GM19372 (cell line): Measurements from ENCODE around the gene CAMK1D.
"Not testable (repeated sequence)": the region's sequence is repeated elsewhere in the genome, so short reads cannot be mapped to it uniquely, and the experiment has no call there.

Source experiments
- ATAC-seq: cut with Tn5 transposase; IDR thresholded peaks from one replicate; pipeline ENCODE4 v1.9.1; 2021; ENCODE audit warnings: mild to moderate bottlenecking, low read depth, moderate library complexity; ENCODE audit not compliant: unreplicated experiment

The CAMK1D gene

DNA sequence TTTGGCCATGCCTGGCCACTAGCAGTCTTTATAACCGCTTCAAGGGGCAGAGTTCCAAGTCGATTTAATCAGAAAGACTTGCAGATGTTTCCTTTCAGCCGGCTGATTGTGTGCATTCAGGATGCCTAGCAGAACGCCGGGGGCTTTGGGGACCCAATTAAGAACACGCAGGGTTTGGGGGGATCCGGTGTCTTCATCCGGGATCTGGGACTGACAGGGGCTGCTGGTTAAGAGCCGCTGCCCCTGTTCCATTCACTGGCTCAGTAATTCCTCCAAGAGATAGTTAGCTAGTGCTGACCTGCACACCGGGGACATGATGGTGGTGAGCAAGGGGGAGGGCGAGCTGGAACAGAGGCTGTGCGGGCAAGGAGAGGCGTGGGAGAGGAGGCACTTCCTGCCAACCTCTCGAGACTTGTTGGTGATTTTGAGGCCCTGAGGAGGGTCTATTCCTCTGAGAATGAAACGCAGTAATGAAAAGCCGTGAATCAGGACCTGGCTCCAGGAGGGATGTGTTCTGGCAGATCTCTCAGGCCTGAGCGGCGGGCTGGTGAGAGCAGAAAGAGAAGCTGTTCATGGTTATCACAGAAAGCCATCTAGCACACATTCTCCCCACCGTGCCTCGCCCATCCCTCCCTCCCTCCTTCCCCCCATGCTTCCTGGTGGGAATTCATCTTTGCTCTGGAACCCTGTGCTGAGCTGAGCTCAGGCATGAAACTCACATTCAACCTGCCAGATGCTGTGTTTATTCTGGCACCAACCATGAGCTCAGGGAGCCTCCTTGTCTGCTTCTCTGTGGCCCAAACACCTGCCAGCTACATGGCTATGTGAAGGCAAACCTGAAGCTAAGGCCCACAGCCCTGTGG lies 500.2 kb downstream of the CAMK1D start:
- ATAC-seq = no peak

DNA sequence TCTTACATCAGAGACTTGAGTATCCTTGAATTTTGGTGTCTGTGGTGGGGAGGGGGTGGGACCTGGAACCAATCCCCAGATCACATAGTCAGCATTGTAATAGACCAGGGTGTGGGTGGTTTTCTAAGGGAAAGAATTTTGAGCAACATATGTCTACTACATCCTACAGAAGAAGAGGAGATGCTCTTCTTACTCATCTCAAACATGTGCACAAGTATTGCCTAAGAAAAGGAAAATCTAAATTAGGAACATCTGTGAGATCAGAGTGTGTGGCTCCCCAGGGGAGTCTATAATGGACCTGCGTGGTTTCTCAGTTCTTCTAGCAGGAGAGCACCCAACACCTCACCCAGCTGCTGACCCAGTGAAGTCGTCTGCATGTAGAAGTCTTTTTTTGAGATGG lies 503.3 kb downstream of the CAMK1D start:
- no peak for ATAC-seq

DNA sequence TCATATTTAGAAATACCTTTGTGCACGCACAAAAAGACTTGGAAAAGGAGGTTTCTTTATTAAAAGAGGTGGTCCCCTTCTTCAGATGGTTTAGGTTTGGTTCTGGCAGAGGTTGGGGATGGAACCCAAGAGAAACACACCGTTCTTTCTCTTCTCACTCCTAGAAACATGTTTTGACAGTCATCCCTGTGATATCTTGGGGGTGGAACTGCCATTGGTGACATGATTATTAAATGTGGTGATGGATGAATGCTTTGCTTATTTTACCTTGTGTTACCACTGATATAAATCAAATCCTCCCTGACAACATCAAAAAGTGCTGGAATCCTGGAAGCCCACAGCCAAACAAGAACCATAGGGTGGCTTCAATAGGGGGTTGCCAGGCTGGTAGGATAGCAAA lies 505.6 kb downstream of the CAMK1D start:
- no peak for ATAC-seq

DNA sequence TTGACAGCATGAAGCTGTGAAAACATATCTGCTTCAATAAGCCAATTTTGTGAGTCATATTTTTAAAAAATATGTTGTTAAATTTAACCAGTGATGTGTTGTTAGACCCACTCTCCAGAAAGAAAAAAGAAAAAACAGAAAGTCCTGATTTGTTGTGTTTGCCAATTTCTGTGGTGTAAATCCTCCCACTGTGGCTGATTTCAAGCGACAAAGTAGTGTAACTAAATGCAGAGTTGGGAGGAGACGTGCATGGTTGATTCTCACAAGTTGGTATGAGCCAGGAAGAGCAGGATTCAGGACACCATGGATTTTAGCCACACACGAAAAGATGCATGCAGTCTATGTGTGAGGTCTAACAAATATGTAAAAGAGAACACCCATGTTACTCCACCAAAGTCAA lies 513.1 kb downstream of the CAMK1D start:
- ATAC-seq = no peak

DNA sequence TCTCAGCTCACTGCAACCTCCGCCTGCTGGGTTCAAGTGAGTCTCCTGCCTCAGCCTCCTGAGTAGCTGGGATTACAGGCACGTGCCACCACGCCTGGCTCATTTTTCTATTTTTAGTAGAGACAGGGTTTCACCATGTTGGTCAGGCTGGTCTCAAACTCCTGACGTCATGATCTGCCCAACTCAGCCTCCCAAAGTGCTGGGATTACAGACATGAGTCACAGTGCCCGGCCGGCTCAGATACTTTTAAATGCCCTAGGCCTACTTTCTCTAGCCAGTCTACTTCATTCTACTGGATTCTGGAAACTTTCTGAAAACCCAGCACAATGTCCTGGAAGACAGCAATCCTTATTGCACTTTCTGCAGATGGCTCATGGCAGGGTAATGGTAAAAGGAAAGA lies 516.2 kb downstream of the CAMK1D start:
- ATAC-seq = not testable (repeated sequence)

DNA sequence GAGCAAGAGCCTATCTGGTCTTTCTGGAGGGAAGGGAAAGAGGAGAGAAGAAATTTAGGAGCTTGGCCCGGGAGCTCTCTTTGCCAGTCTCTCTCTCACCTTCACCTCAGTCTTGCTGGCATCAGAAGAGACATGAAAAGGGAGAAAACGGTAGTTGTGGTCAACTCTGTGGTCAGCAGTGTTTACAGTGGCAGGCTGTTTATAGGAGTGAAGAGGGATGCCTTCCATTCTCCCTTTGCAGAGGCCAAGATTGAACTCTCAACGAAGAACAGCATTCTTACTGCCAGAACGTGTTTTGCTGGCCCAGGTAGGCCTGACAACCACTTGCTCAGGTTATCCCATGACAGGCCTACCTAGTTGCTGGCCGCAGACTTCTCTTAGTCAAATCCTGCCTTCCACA lies 518.9 kb downstream of the CAMK1D start:
- ATAC-seq = no peak

DNA sequence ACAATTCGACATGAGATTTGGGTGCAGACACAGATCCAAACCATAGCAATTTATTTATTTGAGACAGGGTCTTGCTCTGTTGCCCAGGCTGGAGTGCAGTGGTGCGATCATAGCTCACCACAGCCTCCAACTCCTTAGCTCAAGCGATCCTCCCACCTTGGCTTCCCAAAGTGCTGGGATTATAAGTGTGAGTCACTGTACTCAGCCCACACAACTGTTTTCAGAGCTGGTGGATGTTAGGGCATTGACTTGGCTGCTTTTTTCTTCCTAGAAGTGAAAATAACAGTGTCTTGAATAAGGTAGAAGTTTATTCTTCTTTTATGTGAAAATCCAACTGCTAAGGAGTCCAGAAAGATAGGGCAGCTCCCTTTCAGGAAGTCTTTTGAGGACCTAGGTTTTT lies 520.1 kb downstream of the CAMK1D start:
- no peak for ATAC-seq

DNA sequence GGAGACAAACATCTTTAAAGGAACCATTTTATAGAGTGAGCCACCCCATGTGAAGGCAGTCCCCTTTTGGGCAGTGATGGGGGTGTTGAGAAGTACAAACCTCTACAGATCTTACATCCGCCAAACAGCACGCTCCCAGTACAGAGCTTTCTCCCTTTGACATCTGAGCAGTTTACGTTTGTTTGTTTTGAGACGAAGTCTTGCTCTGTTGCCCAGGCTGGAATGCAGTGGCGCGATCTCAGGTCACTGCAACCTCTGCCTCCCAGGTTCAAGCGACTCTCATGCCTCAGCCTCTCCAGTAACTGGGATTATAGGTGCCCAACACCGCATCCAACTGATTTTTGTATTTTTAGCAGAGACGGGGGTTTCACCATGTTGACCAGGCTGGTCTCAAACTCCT lies 523.2 kb downstream of the CAMK1D start:
- ATAC-seq = no peak

DNA sequence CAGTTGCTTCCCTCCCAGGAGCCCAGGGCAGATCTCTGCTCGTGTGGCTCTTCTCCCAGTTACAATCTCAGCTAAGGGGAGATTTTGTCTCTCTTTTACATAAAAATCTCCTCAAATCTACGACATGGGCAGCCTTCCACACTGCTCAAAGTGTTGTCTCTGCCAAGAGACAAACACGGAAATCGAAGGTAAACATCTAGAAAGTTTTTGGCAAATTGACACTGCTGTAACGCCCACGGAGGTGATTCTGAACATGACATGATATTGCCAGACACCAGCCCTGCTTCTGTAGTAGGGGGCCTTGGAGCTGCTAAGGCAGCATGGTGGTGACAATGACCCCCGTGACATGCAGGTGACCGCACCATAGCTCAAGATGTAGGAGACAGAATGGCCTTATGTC lies 523.8 kb downstream of the CAMK1D start:
- no peak for ATAC-seq

DNA sequence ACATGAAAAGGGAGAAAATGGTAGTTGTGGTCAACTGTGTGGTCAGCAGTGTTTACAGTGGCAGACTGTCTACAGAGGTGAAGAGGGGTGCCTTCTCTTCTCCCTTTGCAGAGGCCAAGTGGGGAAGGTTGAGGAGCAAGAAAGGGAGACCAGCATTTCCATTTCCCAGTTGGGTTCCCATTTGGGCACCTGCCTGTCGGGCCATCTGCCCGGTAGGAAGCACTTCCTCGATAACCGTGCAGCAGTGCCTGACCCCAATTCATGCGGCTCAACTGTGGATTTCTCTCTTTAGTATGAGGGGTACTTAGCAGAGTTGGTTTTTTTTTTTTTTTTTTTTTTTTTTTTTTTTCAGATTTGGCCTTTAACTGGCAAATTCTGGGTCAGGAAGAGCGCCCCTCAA lies 525.2 kb downstream of the CAMK1D start:
- no peak for ATAC-seq

DNA sequence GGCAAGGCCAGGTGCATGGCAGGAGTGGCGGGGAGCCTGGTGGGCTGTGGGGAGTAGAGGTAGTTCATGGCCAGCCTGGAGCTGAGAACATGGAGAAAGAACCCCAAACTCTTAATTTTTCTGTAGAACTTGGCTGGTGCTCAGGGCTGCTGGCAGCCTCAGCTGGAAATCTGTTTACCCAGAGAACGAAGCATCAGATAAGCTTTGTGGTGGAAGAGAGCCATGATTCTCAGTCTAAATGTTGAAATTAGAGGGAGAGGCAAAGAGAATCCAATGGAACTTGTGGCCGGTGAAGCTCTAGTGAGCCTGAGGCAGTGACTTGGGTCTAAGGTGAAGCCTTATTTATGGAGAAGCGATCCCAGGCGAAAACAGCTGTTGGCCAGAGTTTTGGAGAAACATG lies 525.8 kb downstream of the CAMK1D start:
- ATAC-seq = no peak

DNA sequence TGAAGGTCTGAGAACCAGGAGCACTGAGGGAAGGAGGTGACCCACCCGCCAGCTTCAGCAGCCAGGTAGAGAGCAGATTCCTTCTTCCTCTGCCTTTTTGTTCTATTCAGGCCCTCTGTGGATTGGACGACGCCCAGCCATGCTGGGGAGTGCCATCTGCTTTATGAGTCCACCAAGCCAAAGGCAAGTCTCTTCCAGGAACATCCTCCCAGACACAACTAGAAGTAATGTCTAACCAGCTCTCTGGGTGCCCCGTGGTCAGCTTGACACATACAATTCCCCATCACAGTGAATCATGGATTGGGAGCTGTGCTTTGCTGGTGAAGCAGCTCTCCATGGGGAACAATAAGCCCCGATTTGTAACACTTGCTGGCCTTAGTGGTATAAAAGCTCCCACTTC lies 526.9 kb downstream of the CAMK1D start:
- no peak for ATAC-seq

DNA sequence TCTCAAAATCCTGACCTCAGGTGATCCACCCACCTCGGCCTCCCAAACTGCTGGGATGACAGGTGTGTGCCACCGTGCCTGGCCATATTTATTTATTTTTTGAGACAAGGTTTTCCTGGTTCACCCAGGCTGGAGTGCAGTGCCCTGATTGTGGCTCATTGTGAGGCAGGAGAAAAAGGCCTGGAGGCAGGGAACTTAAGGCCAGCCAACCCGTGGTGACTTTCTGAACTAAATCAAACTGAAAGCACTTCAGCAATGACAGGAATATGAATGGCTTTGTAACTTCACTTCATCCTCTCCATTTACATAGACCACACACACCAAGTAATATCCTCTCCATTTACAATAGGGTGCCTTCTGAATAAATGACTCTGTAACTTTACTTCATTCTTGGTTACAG lies 527.8 kb downstream of the CAMK1D start:
- ATAC-seq = no peak

DNA sequence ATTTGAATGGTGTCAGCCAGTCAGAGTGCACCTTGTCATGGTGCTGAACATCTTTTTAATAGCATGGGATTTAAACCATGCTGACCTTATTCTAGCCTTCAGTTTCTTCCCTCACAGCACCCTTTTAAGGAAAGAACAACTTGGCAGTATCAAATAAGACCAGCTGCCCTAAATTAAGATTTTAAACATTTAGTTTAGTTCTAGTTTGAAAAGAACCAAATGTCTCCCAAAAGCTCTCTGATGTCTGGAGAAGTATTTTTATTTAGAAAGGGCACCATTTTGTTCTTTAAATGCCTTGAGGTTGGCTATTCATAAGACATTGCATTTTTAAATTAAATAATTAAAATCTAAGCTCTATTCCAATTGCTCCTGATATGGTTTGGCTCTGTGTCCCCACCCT lies 531.1 kb downstream of the CAMK1D start:
- ATAC-seq = no peak

DNA sequence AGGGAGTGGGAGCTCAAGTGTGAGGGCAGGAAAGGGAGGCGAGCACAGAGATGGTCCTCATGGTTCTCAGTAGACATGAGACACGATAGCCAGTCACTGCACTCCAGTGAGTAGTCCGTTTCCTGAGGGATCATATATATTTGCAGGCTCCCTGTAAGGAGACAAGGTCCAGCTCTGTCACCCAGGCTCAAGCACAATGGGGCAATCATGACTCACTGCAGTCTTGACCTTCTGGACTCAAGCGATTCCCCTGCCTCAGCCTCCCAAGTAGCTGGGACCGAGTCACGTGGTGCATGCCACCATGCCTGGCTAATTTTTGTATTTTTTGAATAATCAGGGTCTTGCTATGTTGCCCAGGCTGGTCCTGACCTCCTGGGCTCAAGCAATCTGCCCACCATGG lies 535.5 kb downstream of the CAMK1D start:
- ATAC-seq = no peak
